GM12801 (cell line): Measurements from ENCODE around the gene CNTN5.

Experiments
- CTCF ChIP-seq: IDR thresholded peaks from one replicate; pipeline ENCODE4 v1.5.1; 2011; ENCODE audit warnings: control low read depth; ENCODE audit not compliant: insufficient read length; ENCODE audit errors: extremely low read depth

CNTN5 gene

GRCh38 chr11:99841885-99842284 is 821.1 kb downstream of the CNTN5 start:
- no peak for TF ChIP-seq CTCF

- TF ChIP-seq CTCF = no peak
Measured at GRCh38 chr11:99865951-99866350, 845.2 kb downstream of the CNTN5 start.

DNA sequence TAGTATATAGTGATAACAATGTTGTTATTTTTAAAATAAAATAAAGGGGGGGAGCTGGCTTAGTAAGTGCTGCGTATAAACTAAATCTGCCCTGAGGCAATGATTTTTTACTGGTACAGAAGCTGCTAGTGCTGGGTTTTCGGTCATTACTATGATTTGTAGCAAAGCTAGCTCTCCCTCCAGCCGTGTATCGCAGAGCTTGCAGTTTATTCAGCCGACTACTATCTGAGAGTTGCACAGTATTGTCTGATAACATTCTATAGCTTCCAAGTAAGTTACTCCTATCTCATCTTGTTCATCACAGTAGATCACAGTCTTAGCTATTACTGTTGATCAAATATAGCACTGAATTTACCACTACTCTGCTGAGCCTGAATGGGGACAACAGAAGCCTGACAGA is 860.9 kb downstream of the CNTN5 start:
- TF ChIP-seq CTCF = no peak

- TF ChIP-seq CTCF = no peak
Measured at GRCh38 chr11:99884750-99885149, 864.0 kb downstream of the CNTN5 start.

- no peak for TF ChIP-seq CTCF
Measured at GRCh38 chr11:99887481-99887880, 866.7 kb downstream of the CNTN5 start.

DNA sequence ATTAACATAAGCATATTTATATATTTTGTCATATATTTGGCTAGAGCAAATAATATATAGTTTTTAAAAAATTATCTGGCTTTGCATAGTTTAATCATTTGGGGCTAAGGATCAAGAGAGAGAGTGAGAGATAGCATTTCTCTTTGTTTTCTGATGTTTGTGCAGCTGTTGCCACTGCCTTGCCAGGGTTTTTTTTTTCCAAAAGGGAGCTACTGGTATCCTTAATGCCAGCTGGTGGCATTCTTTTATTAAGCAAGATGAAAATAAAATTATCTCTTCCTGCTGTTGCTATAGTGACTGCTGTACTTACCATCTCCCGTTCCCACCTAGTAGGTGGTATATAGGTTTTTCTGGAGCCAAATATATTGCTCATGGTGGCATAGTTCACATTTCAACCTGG is 873.1 kb downstream of the CNTN5 start:
- no peak for TF ChIP-seq CTCF

DNA sequence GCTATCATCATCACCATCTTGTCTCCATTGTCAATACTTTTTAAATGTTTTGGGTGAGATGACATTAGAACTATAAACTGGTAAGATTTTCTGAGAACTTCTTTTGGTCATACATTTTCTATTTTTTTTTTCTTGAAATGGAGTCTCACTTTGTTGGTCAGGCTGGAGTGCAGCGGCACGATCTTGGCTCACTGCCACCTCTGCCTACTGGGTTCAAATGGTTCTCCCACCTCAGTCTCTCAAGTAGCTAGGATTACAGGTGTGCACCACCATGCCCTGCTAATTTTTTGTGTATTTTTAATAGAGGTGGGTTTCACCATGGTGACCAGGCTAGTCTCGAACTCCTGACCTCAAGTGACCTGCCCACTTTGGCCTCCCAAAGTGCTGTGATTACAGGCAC is 880.4 kb downstream of the CNTN5 start:
- TF ChIP-seq CTCF = no peak

GRCh38 chr11:99911116-99911515 is 890.4 kb downstream of the CNTN5 start:
- TF ChIP-seq CTCF = no peak
